Limb (tissue), 2 donors: ENCODE measurements around the gene DOK1.
"Not testable (repeated sequence)": the region's sequence is repeated elsewhere in the genome, so short reads cannot be mapped to it uniquely, and the experiment has no call there.

Source experiments
- DNase-seq, 2 donors: peaks; one replicate each; pipeline ENCODE4 v3.0.0-alpha.2; 2016; ENCODE audit errors: extremely low spot score in 2 of 2

The DOK1 gene

GRCh38 chr2:74548285-74548899 lies 6.1 kb upstream of the DOK1 start:
- DNase-seq = no peak

- peak in 1 of 2 donors; percentile 67 for DNase-seq
Measured at GRCh38 chr2:74548900-74549826, 5.4 kb upstream of the DOK1 start.

- DNase-seq = no peak
Measured at GRCh38 chr2:74550231-74550630, 4.3 kb upstream of the DOK1 start.

- no peak for DNase-seq
Measured at GRCh38 chr2:74551530-74551929, 3.0 kb upstream of the DOK1 start.

GRCh38 chr2:74551942-74552913 lies 2.3 kb upstream of the DOK1 start:
- DNase-seq = no peak

GRCh38 chr2:74552914-74553811 lies 1.4 kb upstream of the DOK1 start:
- no peak for DNase-seq

GRCh38 chr2:74554820-74555531 lies 456 bp downstream of the DOK1 start:
- DNase-seq = no peak

- no peak for DNase-seq
Measured at GRCh38 chr2:74555610-74556103, 1.1 kb downstream of the DOK1 start.

- DNase-seq = no peak
Measured at GRCh38 chr2:74556159-74556558, 1.6 kb downstream of the DOK1 start.

- DNase-seq = no peak
Measured at GRCh38 chr2:74556831-74557370, 2.4 kb downstream of the DOK1 start.

- no peak for DNase-seq
Measured at GRCh38 chr2:74558284-74559230, 4.0 kb downstream of the DOK1 start.

- DNase-seq = no peak
Measured at GRCh38 chr2:74559912-74560311, 5.4 kb downstream of the DOK1 start.

- DNase-seq = no peak
Measured at GRCh38 chr2:74560591-74560990, 6.1 kb downstream of the DOK1 start.

- not testable (repeated sequence) for DNase-seq
Measured at GRCh38 chr2:74561022-74561421, 6.5 kb downstream of the DOK1 start.

- DNase-seq = no peak
Measured at GRCh38 chr2:74562126-74562775, 7.7 kb downstream of the DOK1 start.

- DNase-seq = no peak
Measured at GRCh38 chr2:74564222-74564621, 9.7 kb downstream of the DOK1 start.

- DNase-seq = no peak
Measured at GRCh38 chr2:74566076-74566753, 11.7 kb downstream of the DOK1 start.
